HepG2 (cell line): ENCODE results near the gene UBR1. TPM values are rescaled to one million over a fixed set of nuclear protein-coding genes. Genes with fewer than 3 reads are reported as not detected.
A peak's percentile ranks its signal among the peaks of the same experiment; 100 is the strongest.

Experiments
- ATAC-seq: fragments of 200-7000 bp; cut with Tn5 transposase; 3 replicates; pipeline ENCODE4 v1.9.1; 2020; ENCODE audit warnings: mild to moderate bottlenecking, moderate library complexity
- BruUV-seq: library from RNA; stranded (reverse); fragments of 400-500 nt; replicated peaks from 2 replicates; lab custom pipeline; 2021; lab: Mats Ljungman, UMichigan
- CTCF ChIA-PET: fragments of 300-600 bp; formaldehyde crosslinking; extraction: SDS; loops from one replicate; lab custom pipeline; 2021; ENCODE audit warnings: low total read pairs, inconsistent platforms, low intra/inter-chr PET ratio; lab: Yijun Ruan, JAX
- POLR2A ChIA-PET: fragments of 350-600 bp; sonication (Branson Sonifier 250); formaldehyde crosslinking; loops from one replicate; lab custom pipeline; 2020; ENCODE audit warnings: antibody characterized with exemption, inconsistent platforms; lab: Yijun Ruan, JAX
- DNase-seq: peaks from one replicate; pipeline ENCODE4 v3.0.0-alpha.2; 2015; ENCODE audit warnings: low spot score
- FAIRE-seq: peaks from 3 replicates; lab custom pipeline; 2011; peaks lifted over from hg19 to GRCh38; lab: Jason Lieb, UNC
- H2AFZ ChIP-seq: one replicate; pipeline ENCODE4 v1.6.1; 2011; ENCODE audit warnings: low read length, inconsistent platforms
- H3K27ac ChIP-seq: fragments of 300-600 bp; 3 replicates; pipeline ENCODE4 v1.8.0; 2011; ENCODE audit warnings: mixed run types, mild to moderate bottlenecking, mixed read lengths, low read length, inconsistent platforms; ENCODE audit not compliant: insufficient read depth; ENCODE audit errors: extremely low read length
- H3K27me3 ChIP-seq, 2 experiments: fragments of 200-600 bp in 1 of 2; 2 replicates in 1 of 2; 3 replicates in 1 of 2; pipeline versions ENCODE4 v1.6.0 to v1.8.0; 2011; ENCODE audit warnings: low read length in 2 of 2, mild to moderate bottlenecking in 2 of 2, moderate library complexity in 2 of 2, inconsistent platforms in 1 of 2; ENCODE audit not compliant: insufficient read depth in 2 of 2, control insufficient read depth in 1 of 2
- H3K36me3 ChIP-seq, 2 experiments: fragments of 200-600 bp in 1 of 2; replicated peaks in 1 of 2; 2 replicates in 1 of 2; 3 replicates in 1 of 2; pipeline versions ENCODE4 v1.5.1 to v1.8.0; 2011; ENCODE audit warnings: low read length in 2 of 2, inconsistent platforms in 1 of 2; ENCODE audit not compliant: insufficient read depth in 2 of 2, control insufficient read depth in 1 of 2
- H3K4me1 ChIP-seq: 2 replicates; pipeline ENCODE4 v1.5.1; 2012; ENCODE audit warnings: low read length, inconsistent platforms; ENCODE audit not compliant: insufficient read depth
- H3K4me2 ChIP-seq: 2 replicates; pipeline ENCODE4 v1.6.0; 2011; ENCODE audit warnings: low read depth, low read length, inconsistent platforms
- H3K4me3 ChIP-seq, 3 experiments: fragments of 200-600 bp in 1 of 3; sonication (generic), shearing (Covaris generic) in 1 of 3; replicated peaks in 1 of 3; 2 replicates each; pipeline ENCODE4 v1.5.1; 2011 to 2016; ENCODE audit warnings: low read length in 3 of 3, inconsistent platforms in 2 of 3, low read depth in 2 of 3, mild to moderate bottlenecking in 2 of 3, control low read depth in 1 of 3, mixed read lengths in 1 of 3; ENCODE audit not compliant: insufficient read depth in 1 of 3
- H3K79me2 ChIP-seq: one replicate; pipeline ENCODE4 v1.6.1; 2011; ENCODE audit warnings: low read length, inconsistent platforms; ENCODE audit not compliant: insufficient read depth
- H3K9ac ChIP-seq: 2 replicates; pipeline ENCODE4 v1.6.0; 2011; ENCODE audit warnings: mild to moderate bottlenecking, low read depth, low read length, inconsistent platforms; ENCODE audit not compliant: insufficient read depth
- H3K9me3 ChIP-seq: 2 replicates; pipeline ENCODE4 v1.5.1; 2012; ENCODE audit warnings: mild to moderate bottlenecking, low read length
- H4K20me1 ChIP-seq: 2 replicates; pipeline ENCODE4 v1.6.0; 2011; ENCODE audit warnings: inconsistent platforms, mild to moderate bottlenecking, low read length, moderate library complexity; ENCODE audit not compliant: insufficient read depth
- CHD2 ChIP-seq: IDR thresholded peaks from 2 replicates; pipeline ENCODE4 v1.6.1; 2011; ENCODE audit warnings: low read depth, low read length, improper control_type of control experiment
- DDIT3 ChIP-seq: sonication (generic); formaldehyde crosslinking; IDR thresholded peaks from 2 replicates; pipeline ENCODE4 v1.4.0; 2020; ENCODE audit warnings: mild to moderate bottlenecking, missing genetic modification reagents
- GATAD2A ChIP-seq: IDR thresholded peaks from 2 replicates; pipeline ENCODE4 v1.6.1; 2016
- MIER2 ChIP-seq: IDR thresholded peaks from 2 replicates; pipeline ENCODE4 v1.6.1; 2016; ENCODE audit warnings: missing biosample characterization, missing genetic modification reagents
- MLLT10 ChIP-seq: sonication (generic); formaldehyde crosslinking; IDR thresholded peaks from 2 replicates; pipeline ENCODE4 v1.4.0; 2020; ENCODE audit warnings: missing genetic modification reagents
- MYNN ChIP-seq: sonication (generic); formaldehyde crosslinking; IDR thresholded peaks from 2 replicates; pipeline ENCODE4 v1.4.0; 2020; ENCODE audit warnings: mild to moderate bottlenecking, low read depth, missing genetic modification reagents
- NR2F6 ChIP-seq, 2 experiments: IDR thresholded peaks; 2 replicates each; pipeline ENCODE4 v1.6.1; 2016; ENCODE audit warnings: antibody characterized with exemption in 1 of 2, mild to moderate bottlenecking in 1 of 2
- PHF20 ChIP-seq: sonication (generic); formaldehyde crosslinking; IDR thresholded peaks from 2 replicates; pipeline ENCODE4 v1.5.0; 2020; ENCODE audit warnings: mild to moderate bottlenecking, missing genetic modification reagents
- SMAD9 ChIP-seq: sonication (generic); formaldehyde crosslinking; IDR thresholded peaks from 2 replicates; pipeline ENCODE4 v1.5.1; 2020; ENCODE audit warnings: mild to moderate bottlenecking, missing genetic modification reagents
- SSRP1 ChIP-seq: IDR thresholded peaks from 2 replicates; pipeline ENCODE4 v1.6.1; 2016; ENCODE audit warnings: control low read depth
- TAF1 ChIP-seq: sonication (generic); formaldehyde crosslinking; IDR thresholded peaks from 2 replicates; pipeline ENCODE4 v1.4.0; 2020; ENCODE audit warnings: missing genetic modification reagents
- TMF1 ChIP-seq: sonication (generic); formaldehyde crosslinking; IDR thresholded peaks from 2 replicates; pipeline ENCODE4 v1.8.1; 2022; ENCODE audit warnings: low read depth, missing genetic modification reagents
- TRIM24 ChIP-seq: sonication (generic); formaldehyde crosslinking; IDR thresholded peaks from 2 replicates; pipeline ENCODE4 v1.8.0; 2022; ENCODE audit warnings: mild to moderate bottlenecking, missing genetic modification reagents
- ZNF317 ChIP-seq: sonication (generic); formaldehyde crosslinking; IDR thresholded peaks from 2 replicates; pipeline ENCODE4 v1.5.0; 2020; ENCODE audit warnings: mild to moderate bottlenecking, missing genetic modification reagents
- ZNF326 ChIP-seq: sonication (generic); formaldehyde crosslinking; IDR thresholded peaks from 2 replicates; pipeline ENCODE4 v1.4.0; 2020; ENCODE audit warnings: missing genetic modification reagents, borderline replicate concordance
- ZNF549 ChIP-seq: sonication (generic); formaldehyde crosslinking; IDR thresholded peaks from 2 replicates; pipeline ENCODE4 v1.5.0; 2020; ENCODE audit warnings: missing genetic modification reagents
- ZNF558 ChIP-seq: sonication (generic); formaldehyde crosslinking; IDR thresholded peaks from 2 replicates; pipeline ENCODE4 v1.9.0; 2022; ENCODE audit warnings: mild to moderate bottlenecking, missing genetic modification reagents, borderline replicate concordance
- ZNF567 ChIP-seq: sonication (generic); formaldehyde crosslinking; IDR thresholded peaks from 2 replicates; pipeline ENCODE4 v1.8.1; 2023; ENCODE audit warnings: mild to moderate bottlenecking, missing genetic modification reagents, borderline replicate concordance
- WGBS: methylation state at CpG from one replicate; pipeline ENCODE4 v1.1.6; 2017; ENCODE audit warnings: low lambda C conversion rate; 5-methylcytosine and 5-hydroxymethylcytosine counted together
- in situ Hi-C: cut with HindIII; loops from 2 replicates; pipeline ENCODE4 v1.10.0; 2017; ENCODE audit warnings: low pct_unique_long_range_greater_than_20kb; ENCODE audit not compliant: extremely low pct_ligation_motif_present
- intact Hi-C: fragments of 100-400 bp; cut with micrococcal nuclease; formaldehyde crosslinking; loops from one replicate; pipeline ENCODE4 v1.10.0; 2022; ENCODE audit not compliant: unreplicated experiment
- polyA plus RNA-seq, 8 experiments: library from polyadenylated mRNA; depleted of rRNA in 3 of 8; stranded (reverse) in 7 of 8; unstranded in 1 of 8; fragments of >200 nt; fragmentation: Illumina TruSeq in 4 of 8; extraction: Trizol in 4 of 8; gene quantifications; 2 replicates each; pipeline versions ENCODE4 v1.2.1 to v1.2.3, GENCODE V29; 2011 to 2016; ENCODE audit warnings: low read depth in 4 of 8, missing spikeins in 1 of 8, mixed read lengths in 1 of 8; ENCODE audit not compliant: insufficient read depth in 1 of 8
- total RNA-seq, 5 experiments: library from RNA; depleted of rRNA; stranded (reverse); fragments of >200 nt; fragmentation: Illumina TruSeq; extraction: Trizol; gene quantifications; 2 replicates each; pipeline ENCODE4 v1.2.3, GENCODE V29; 2016; ENCODE audit warnings: low read depth in 1 of 5
- TF ChIP-seq, protein P1 (sequence below): sonication (generic); formaldehyde crosslinking; IDR thresholded peaks from 2 replicates; pipeline ENCODE4 v1.5.1; 2020; ENCODE audit warnings: mild to moderate bottlenecking, missing genetic modification reagents, moderate library complexity
- TF ChIP-seq, protein P2 (sequence below): sonication (generic); formaldehyde crosslinking; IDR thresholded peaks from 2 replicates; pipeline ENCODE4 v1.4.0; 2020; ENCODE audit warnings: mild to moderate bottlenecking, missing genetic modification reagents
- TF ChIP-seq, protein P3 (sequence below): sonication (generic); formaldehyde crosslinking; IDR thresholded peaks from 2 replicates; pipeline ENCODE4 v1.4.0; 2020; ENCODE audit warnings: mild to moderate bottlenecking, missing genetic modification reagents

UBR1 gene
- total and polyA plus RNA-seq, 2 of the 13 experiments (the other 11 are each of a cell fraction or from before 2014, with no cell fraction given) = 6.4 to 18.0 TPM

- Histone ChIP-seq H3K4me3 (peak within 1 kb of the TSS; percentile 80 to 94 (median 82)), H3K36me3 (no peaks in the 10 kb centered on the region), H3K4me1 (peaks cover 24% of the 10 kb centered on the region), H3K9ac (peak within 1 kb of the TSS; percentile 76), H2AFZ (peak within 1 kb of the TSS; percentile 89), H3K27ac (peak within 1 kb of the TSS; percentile 57), H3K4me2 (peak within 1 kb of the TSS; percentile 86), H3K79me2 (peaks cover 35% of the 10 kb centered on the region), H4K20me1 (peaks cover 5% of the 10 kb centered on the region; the same call in 1 of the 2 replicates), H3K9me3 (no peaks in the 10 kb centered on the region), H3K27me3 (no peaks in the 10 kb centered on the region; a peak in 1 of 5 replicates)
- peak; percentile 96 for DNase-seq
- peak; percentile 99 for ATAC-seq
- FAIRE-seq = peak; percentile 99
- in situ Hi-C loops (loop anchor here (5.0 to 10.0 kb wide), 2 partner anchors 116 to 183 kb away; partner anchors contain the start of gene CDAN1), intact Hi-C loops (loop anchor here (10.0 kb wide), 1 partner anchor 126 kb away; no protein-coding TSS in a partner anchor)
- no TSS peak for BruUV-seq
- ChIA-PET POLR2A (no interaction called here), CTCF (no interaction called here)
- 0% methylated on average over 11 of the region's 72 CpGs for WGBS
- TF ChIP-seq, protein P1, sequence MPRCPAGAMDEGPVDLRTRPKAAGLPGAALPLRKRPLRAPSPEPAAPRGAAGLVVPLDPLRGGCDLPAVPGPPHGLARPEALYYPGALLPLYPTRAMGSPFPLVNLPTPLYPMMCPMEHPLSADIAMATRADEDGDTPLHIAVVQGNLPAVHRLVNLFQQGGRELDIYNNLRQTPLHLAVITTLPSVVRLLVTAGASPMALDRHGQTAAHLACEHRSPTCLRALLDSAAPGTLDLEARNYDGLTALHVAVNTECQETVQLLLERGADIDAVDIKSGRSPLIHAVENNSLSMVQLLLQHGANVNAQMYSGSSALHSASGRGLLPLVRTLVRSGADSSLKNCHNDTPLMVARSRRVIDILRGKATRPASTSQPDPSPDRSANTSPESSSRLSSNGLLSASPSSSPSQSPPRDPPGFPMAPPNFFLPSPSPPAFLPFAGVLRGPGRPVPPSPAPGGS = 0 out of 2 replicates have a peak, but pooled peaks have one; percentile 30
- TF ChIP-seq SSRP1 (CRISPR knock-in tag) = 0 out of 2 replicates have a peak, but pooled peaks have one; percentile 55
- no peak for TF ChIP-seq ZNF326 (CRISPR knock-in tag)
- no peak for TF ChIP-seq TMF1 (CRISPR knock-in tag)
- no peak for TF ChIP-seq MLLT10 (CRISPR knock-in tag)
- TF ChIP-seq, protein P2, sequence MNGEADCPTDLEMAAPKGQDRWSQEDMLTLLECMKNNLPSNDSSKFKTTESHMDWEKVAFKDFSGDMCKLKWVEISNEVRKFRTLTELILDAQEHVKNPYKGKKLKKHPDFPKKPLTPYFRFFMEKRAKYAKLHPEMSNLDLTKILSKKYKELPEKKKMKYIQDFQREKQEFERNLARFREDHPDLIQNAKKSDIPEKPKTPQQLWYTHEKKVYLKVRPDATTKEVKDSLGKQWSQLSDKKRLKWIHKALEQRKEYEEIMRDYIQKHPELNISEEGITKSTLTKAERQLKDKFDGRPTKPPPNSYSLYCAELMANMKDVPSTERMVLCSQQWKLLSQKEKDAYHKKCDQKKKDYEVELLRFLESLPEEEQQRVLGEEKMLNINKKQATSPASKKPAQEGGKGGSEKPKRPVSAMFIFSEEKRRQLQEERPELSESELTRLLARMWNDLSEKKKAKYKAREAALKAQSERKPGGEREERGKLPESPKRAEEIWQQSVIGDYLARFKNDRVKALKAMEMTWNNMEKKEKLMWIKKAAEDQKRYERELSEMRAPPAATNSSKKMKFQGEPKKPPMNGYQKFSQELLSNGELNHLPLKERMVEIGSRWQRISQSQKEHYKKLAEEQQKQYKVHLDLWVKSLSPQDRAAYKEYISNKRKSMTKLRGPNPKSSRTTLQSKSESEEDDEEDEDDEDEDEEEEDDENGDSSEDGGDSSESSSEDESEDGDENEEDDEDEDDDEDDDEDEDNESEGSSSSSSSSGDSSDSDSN = no peak; the same call in none of the 2 replicates
- peak; percentile 60; the same call in 1 of the 2 replicates for TF ChIP-seq PHF20
- no peak for TF ChIP-seq GATAD2A
- no peak for TF ChIP-seq NR2F6 (IDR thresholded peaks at IDR 0.05)
- peak; percentile 52; the same call in 1 of the 2 replicates for TF ChIP-seq NR2F6 (CRISPR knock-in tag; IDR thresholded peaks at IDR 0.05)
- TF ChIP-seq ZNF317 = peak; percentile 39; the same call in 1 of the 2 replicates
- no peak for TF ChIP-seq TAF1 (CRISPR knock-in tag)
- no peak for TF ChIP-seq MIER2
- no peak for TF ChIP-seq ZNF567
- no peak for TF ChIP-seq SMAD9 (CRISPR knock-in tag)
- no peak for TF ChIP-seq TRIM24 (CRISPR knock-in tag)
- TF ChIP-seq, protein P3, sequence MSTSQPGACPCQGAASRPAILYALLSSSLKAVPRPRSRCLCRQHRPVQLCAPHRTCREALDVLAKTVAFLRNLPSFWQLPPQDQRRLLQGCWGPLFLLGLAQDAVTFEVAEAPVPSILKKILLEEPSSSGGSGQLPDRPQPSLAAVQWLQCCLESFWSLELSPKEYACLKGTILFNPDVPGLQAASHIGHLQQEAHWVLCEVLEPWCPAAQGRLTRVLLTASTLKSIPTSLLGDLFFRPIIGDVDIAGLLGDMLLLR (CRISPR knock-in tag) = no peak
- no peak for TF ChIP-seq MYNN (CRISPR knock-in tag)
- TF ChIP-seq DDIT3 = no peak
- TF ChIP-seq ZNF549 (CRISPR knock-in tag) = no peak
- TF ChIP-seq ZNF558 (CRISPR knock-in tag) = no peak
- no peak for TF ChIP-seq CHD2
Measured at GRCh38 chr15:42920519-42921341, 185.1 kb downstream of the UBR1 start, which contains the start of gene TTBK2. Gene TTBK2 (minus strand): TSS chr15:42920778. CDS start chr15:42878617, 42,161 bp downstream.
